ENCODE measurements around the gene RGR. TPM values are rescaled to one million over a fixed set of nuclear protein-coding genes. Genes with fewer than 3 reads are reported as not detected.

The RGR gene
- total RNA-seq, 5 donors from 2014 or later (not counting 1 experiment from before 2014, with no cell fraction given): not detected

DNA sequence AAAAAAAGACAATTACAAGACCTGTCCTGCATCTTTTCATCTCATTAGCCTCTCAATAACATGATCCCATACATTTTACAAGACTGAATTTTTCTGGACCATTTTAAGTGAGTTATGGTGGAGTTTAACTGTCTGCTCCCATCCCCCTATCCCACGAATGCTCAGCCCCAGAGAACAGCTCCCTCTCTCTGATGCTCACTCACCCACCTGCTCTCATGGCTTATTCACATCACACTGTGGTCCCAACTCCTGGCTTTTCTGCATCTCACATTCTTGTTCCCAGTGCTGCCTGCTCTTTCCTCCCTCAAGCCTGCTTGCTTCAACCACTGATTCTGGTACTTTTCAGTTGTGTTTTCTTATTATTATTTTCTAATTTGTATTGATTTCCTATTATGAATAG is 63.2 kb downstream of the RGR start:
- Mint-ChIP-seq H3K4me1 (peaks cover 15 to 21% (median 20%) of the 10 kb centered on the region in 3 donors), H3K36me3 (no peaks in the 10 kb centered on the region), H3K27me3 (peaks cover 0 to under 1% of the 10 kb centered on the region in 2 donors), H3K4me3 (no peak overlapping the region), H3K9me3 (no peaks in the 10 kb centered on the region), H3K27ac (peak overlapping the region in 1 of 2 donors; percentile 66)
- no peak for ATAC-seq (replicated peaks in 1 of 4)
- no peaks in the 10 kb centered on the region for H3K36me3 ChIP-seq (ENCODE audit: control insufficient read depth in 2 of 2, extremely low read depth in 1 of 2, insufficient read depth in 1 of 2, low read length in 1 of 2)
- POLR2A ChIA-PET: interaction anchor here (0.7 kb wide), 2 partner anchors 9 to 45 kb away, joined by 4 to 9 read pairs; no protein-coding TSS in a partner anchor
- no peak overlapping the region for H3K27ac ChIP-seq (ENCODE audit: low read length)
- peaks cover 4 to 16% of the 10 kb centered on the region in 2 experiments for H3K4me1 ChIP-seq (ENCODE audit: control insufficient read depth in 1 of 2, extremely low read depth in 1 of 2, insufficient read depth in 2 of 2, low read length in 2 of 2)
- CTCF ChIA-PET: interaction anchor here (0.6 to 1.2 kb wide), 3 partner anchors 19 to 54 kb away, joined by 4 to 7 read pairs (median 6); no protein-coding TSS in a partner anchor
- DNase-seq: no peak
- no peak overlapping the region for H3K4me3 ChIP-seq (ENCODE audit: control insufficient read depth in 1 of 2, extremely low read depth in 1 of 2, low read length in 1 of 2)
- H3K27me3 ChIP-seq (replicated peaks in 1 of 2; ENCODE audit: control insufficient read depth in 2 of 2, extremely low read depth in 1 of 2, insufficient read depth in 2 of 2, low read length in 1 of 2): no peaks in the 10 kb centered on the region
- no CpG with 5 or more reads among the region's 1 CpG for WGBS (ENCODE audit: insufficient coverage)
- H3K9me3 ChIP-seq: no peaks in the 10 kb centered on the region

DNA sequence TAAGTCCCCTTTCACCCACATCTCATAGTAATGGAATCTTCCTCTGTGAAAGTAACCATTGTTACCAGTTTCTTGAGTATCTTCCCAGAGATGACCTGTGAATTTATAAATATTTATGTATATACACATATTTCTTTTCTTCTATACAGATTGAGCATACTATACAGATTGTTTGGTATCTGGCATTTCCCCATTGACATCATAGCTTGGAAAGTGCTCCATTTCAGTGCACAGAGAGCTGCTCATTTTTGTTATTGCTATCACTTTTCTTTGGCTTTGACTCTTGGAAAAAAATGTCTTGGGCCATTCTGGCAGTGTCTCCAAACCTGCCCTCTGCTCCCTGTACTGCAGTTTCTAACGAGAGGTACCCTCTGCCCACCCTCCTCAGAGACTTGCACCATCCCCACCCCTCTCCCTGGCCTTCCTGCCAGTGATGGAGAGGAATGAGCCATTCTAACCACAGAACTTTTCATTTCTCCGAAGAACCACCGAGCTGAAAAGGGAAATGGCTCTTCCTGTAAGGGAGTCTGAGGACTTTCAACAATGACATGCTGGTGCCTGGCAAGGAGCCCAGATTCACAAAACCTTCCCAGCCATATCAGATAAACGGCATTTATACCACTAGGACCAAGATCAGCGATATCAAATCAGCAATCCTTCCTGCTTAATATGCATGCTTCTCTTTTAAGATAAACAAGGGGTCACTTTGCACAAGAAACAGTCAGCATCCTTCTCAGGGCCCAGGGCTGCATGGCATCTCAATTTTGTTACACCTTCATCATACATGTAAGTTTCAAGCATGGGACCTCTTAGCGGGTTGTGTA is 63.8 kb downstream of the RGR start:
- CTCF ChIA-PET: interaction anchor here in 1 of 2 donors (0.6 to 0.7 kb wide), 2 partner anchors 18 to 229 kb away, joined by 3 to 4 read pairs; no protein-coding TSS in a partner anchor
- DNase-seq: peak in 26 of 35 experiments; percentile 8 to 62 (median 26)
- Mint-ChIP-seq H3K9me3 (no peaks in the 10 kb centered on the region), H3K27me3 (no peaks in the 10 kb centered on the region), H3K36me3 (no peaks in the 10 kb centered on the region), H3K4me1 (peaks cover 15 to 21% (median 20%) of the 10 kb centered on the region in 3 donors), H3K4me3 (peak overlapping the region in 1 of 3 donors; percentile 66), H3K27ac (peak overlapping the region; percentile 46 to 51)
- no peaks in the 10 kb centered on the region for H3K9me3 ChIP-seq
- no peaks in the 10 kb centered on the region for H3K27me3 ChIP-seq (replicated peaks in 1 of 2; ENCODE audit: control insufficient read depth in 2 of 2, extremely low read depth in 1 of 2, insufficient read depth in 2 of 2, low read length in 1 of 2)
- H3K4me3 ChIP-seq (ENCODE audit: control insufficient read depth in 1 of 2, extremely low read depth in 1 of 2, low read length in 1 of 2): no peak overlapping the region
- ATAC-seq (replicated peaks in 1 of 4): peak; percentile 48 to 73 (median 70)
- POLR2A ChIA-PET: no interaction called here
- peaks cover 4 to 16% of the 10 kb centered on the region in 2 experiments for H3K4me1 ChIP-seq (ENCODE audit: control insufficient read depth in 1 of 2, extremely low read depth in 1 of 2, insufficient read depth in 2 of 2, low read length in 2 of 2)
- no peaks in the 10 kb centered on the region for H3K36me3 ChIP-seq (ENCODE audit: control insufficient read depth in 2 of 2, extremely low read depth in 1 of 2, insufficient read depth in 1 of 2, low read length in 1 of 2)
- H3K27ac ChIP-seq (ENCODE audit: low read length): peak overlapping the region; percentile 22
- WGBS (ENCODE audit: insufficient coverage): 0% methylated on average over 4 of the region's 6 CpGs

Other genes with a start within 250 kb of the RGR start
- gene GHITM, start 105.5 kb upstream of the RGR start, total RNA-seq: 10 to 100 TPM; 68.6 to 84.9 (median 83.8) TPM
- not detected for gene GPR15LG, start 71.3 kb upstream of the RGR start, total RNA-seq
- 1 to 10 TPM in 3 of 5 donors, under 1 TPM in 2; 0.41 to 2.1 (median 1.1) TPM for gene CDHR1, start 50.5 kb upstream of the RGR start, total RNA-seq
- gene LRIT2, start 19.5 kb upstream of the RGR start, total RNA-seq: not detected
- gene LRIT1, start 3.5 kb upstream of the RGR start, total RNA-seq: not detected
- 100 to 1,000 TPM; 109 to 137 (median 115) TPM for gene CCSER2, start 83.5 kb downstream of the RGR start, total RNA-seq